Nephron progenitor cell (in vitro differentiated cells): Measurements from ENCODE around the gene CACNA2D3.

Source experiments
- DNase-seq: peaks from one replicate; pipeline ENCODE4 v3.0.0; 2021
- H3K27ac Mint-ChIP-seq: 2 replicates; pipeline ENCODE4 v1.8.0; 2021; ENCODE audit warnings: mild to moderate bottlenecking, moderate library complexity, mixed read lengths
- H3K27me3 Mint-ChIP-seq: 2 replicates; pipeline ENCODE4 v1.8.0; 2021; ENCODE audit warnings: mild to moderate bottlenecking, low read depth, mixed read lengths; ENCODE audit not compliant: poor library complexity
- H3K36me3 Mint-ChIP-seq: 2 replicates; pipeline ENCODE4 v1.8.0; 2021; ENCODE audit warnings: low read depth, mixed read lengths
- H3K4me1 Mint-ChIP-seq: 2 replicates; pipeline ENCODE4 v1.8.0; 2021; ENCODE audit warnings: mixed read lengths
- H3K4me3 Mint-ChIP-seq: 2 replicates; pipeline ENCODE4 v1.8.0; 2021; ENCODE audit warnings: mild to moderate bottlenecking, moderate library complexity, mixed read lengths
- H3K9me3 Mint-ChIP-seq: 2 replicates; pipeline ENCODE4 v1.8.0; 2021; ENCODE audit warnings: mild to moderate bottlenecking, moderate library complexity, mixed read lengths
- TF ChIP-seq, protein P1 (sequence below): fragments of 200-600 bp; sonication (generic); IDR thresholded peaks from 2 replicates; pipeline ENCODE4 v1.5.0; 2021; ENCODE audit warnings: antibody characterized with exemption

Gene CACNA2D3

DNA sequence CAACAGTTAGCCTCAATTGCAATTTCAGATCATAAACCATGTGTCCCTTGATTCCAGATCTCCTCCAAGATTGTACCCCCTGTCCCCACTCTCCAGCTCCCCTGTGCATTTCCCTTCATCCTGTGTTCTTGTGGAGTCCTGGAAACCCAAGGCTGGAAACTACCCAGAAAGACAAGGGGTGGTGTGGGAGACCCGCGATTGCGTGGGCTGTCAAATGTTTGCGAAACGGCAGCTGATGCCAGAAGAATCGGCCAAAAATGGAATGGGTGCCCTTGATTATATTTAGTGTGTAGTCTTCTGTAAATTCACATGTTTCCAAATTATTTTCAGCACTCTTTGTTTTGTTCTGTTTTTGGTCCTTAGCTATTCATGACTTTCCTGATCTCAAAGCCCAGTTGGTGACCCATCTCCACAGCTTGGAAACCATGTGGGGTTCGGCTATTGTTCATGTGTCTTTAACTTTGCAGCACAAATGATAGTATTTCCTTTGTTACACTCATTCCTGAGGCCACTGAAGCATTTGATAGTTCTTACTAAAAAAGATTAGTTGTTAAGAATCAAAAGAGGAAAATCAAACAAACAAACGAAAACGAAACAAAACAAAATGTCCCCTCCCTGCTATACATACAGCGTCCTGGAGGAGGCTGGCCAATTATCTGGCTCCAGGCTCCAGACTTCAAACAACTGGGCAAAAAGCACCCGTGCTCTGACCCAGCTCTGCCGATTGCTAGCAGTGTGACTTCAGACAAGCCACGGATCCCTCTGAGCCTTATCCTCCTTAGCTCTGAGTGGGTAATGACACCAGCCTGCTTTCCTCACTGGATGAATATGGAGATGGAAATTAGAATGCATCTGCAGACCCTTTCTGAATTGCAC is 120.9 kb downstream of the CACNA2D3 start:
- H3K36me3 Mint-ChIP-seq = peaks cover 14% of the 10 kb centered on the region
- TF ChIP-seq, protein P1, sequence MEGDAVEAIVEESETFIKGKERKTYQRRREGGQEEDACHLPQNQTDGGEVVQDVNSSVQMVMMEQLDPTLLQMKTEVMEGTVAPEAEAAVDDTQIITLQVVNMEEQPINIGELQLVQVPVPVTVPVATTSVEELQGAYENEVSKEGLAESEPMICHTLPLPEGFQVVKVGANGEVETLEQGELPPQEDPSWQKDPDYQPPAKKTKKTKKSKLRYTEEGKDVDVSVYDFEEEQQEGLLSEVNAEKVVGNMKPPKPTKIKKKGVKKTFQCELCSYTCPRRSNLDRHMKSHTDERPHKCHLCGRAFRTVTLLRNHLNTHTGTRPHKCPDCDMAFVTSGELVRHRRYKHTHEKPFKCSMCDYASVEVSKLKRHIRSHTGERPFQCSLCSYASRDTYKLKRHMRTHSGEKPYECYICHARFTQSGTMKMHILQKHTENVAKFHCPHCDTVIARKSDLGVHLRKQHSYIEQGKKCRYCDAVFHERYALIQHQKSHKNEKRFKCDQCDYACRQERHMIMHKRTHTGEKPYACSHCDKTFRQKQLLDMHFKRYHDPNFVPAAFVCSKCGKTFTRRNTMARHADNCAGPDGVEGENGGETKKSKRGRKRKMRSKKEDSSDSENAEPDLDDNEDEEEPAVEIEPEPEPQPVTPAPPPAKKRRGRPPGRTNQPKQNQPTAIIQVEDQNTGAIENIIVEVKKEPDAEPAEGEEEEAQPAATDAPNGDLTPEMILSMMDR = no peak
- peaks cover 29% of the 10 kb centered on the region for H3K9me3 Mint-ChIP-seq

DNA sequence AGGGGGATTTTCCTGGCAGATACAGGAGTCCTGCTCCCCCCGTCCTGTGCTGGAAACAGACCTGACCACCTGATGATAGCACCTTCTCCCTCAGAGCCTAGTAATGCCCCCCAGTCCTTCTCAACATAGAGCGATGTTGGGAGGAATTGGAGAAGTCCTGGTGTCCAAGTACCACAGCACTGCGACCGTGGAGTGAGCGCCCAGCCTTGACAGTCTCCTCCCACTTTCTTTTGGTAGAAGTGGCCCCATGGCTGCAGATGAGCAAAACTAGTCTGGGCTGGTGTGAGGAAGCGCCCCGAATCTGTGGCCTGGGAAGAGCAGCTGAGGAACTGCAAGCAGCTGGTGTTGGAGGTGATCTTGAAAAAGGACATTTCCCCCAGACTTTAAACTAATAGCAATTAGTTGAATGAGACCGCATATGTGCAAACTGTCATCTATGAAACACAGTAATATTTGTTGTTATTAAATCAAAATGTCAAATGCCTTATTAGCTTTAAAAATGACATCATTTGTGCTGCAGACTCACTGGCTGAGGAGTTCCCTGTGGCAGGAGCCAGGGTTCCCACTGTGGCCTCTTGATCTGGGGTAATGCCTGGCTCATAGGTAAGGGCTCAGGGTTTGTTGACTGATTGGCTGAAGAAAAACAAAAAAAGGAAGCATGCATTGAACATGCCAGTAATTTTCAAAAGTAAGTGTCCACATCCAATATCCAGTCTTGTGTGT is 121.8 kb downstream of the CACNA2D3 start:
- no peak overlapping the region for H3K4me3 Mint-ChIP-seq
- H3K9me3 Mint-ChIP-seq = peaks cover 29% of the 10 kb centered on the region
- peaks cover 8% of the 10 kb centered on the region for H3K4me1 Mint-ChIP-seq
- TF ChIP-seq, protein P1 = no peak
- peaks cover 14% of the 10 kb centered on the region for H3K36me3 Mint-ChIP-seq
- H3K27me3 Mint-ChIP-seq = peaks cover 13% of the 10 kb centered on the region
- H3K27ac Mint-ChIP-seq = no peak overlapping the region
- DNase-seq = no peak

More for the DNA sequence above, 120.9 kb downstream of the CACNA2D3 start:
- DNase-seq = no peak
- peaks cover 8% of the 10 kb centered on the region for H3K4me1 Mint-ChIP-seq
- H3K27me3 Mint-ChIP-seq = peaks cover 9% of the 10 kb centered on the region
- H3K27ac Mint-ChIP-seq = no peak overlapping the region
- H3K4me3 Mint-ChIP-seq = no peak overlapping the region

DNA sequence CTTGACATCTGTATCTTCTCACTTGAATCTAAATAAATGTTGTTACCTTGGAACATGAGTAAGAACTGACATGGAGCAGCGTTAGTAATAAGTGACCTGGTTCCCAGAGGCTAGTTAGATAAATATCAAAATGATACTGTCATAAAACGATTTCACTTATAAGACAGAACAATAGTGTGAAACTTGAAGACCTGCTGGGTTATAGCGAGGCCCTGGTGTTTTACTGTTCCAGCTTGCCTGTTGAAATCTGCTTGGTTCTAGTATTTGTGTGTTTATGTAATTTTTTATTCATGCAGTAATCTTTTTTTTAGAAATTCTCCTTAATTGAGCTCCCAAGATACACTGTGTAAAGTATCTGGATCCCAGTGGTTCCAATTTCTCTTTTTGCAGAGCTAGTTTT is 129.4 kb downstream of the CACNA2D3 start:
- H3K27me3 Mint-ChIP-seq = peaks cover 18% of the 10 kb centered on the region
- no peak for DNase-seq
- H3K4me1 Mint-ChIP-seq = peaks cover 33% of the 10 kb centered on the region
- H3K36me3 Mint-ChIP-seq = no peaks in the 10 kb centered on the region
- H3K27ac Mint-ChIP-seq = no peak overlapping the region
- H3K9me3 Mint-ChIP-seq = peaks cover 11% of the 10 kb centered on the region
- H3K4me3 Mint-ChIP-seq = no peak overlapping the region
- TF ChIP-seq, protein P1 = no peak

DNA sequence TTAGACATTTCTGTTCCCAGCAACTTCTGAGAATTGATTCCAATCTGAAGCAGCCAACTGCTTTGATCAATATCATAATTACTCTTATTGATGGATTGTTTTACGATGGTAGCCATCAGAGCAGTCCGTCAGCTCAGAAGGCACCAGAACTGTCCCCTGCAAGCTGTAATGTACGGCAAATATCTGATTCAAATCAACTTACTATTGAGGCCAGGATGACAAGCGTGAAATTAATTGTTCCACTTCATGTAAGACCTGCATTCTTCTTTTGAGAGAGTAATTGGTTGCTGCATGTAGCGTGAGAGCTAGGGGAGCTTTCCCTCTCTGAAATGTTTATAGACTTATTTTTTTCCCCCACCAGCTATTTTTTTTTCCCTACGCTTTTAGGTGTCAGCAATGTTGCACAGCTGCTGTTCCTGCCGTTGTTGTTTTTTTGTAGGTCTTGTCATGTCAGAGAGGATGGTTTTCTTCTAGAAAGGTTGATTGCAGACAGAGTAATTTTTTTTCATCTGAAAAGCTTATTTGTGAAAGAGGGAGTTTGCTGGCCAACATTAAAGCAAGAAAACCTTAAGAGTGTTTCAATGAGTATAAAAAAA is 134.9 kb downstream of the CACNA2D3 start:
- Mint-ChIP-seq H3K27ac (peak overlapping the region; percentile 53), H3K27me3 (peaks cover 8% of the 10 kb centered on the region), H3K9me3 (no peaks in the 10 kb centered on the region), H3K36me3 (peaks cover 4% of the 10 kb centered on the region), H3K4me3 (no peak overlapping the region), H3K4me1 (peaks cover 54% of the 10 kb centered on the region)
- DNase-seq = no peak
- TF ChIP-seq, protein P1 = no peak

DNA sequence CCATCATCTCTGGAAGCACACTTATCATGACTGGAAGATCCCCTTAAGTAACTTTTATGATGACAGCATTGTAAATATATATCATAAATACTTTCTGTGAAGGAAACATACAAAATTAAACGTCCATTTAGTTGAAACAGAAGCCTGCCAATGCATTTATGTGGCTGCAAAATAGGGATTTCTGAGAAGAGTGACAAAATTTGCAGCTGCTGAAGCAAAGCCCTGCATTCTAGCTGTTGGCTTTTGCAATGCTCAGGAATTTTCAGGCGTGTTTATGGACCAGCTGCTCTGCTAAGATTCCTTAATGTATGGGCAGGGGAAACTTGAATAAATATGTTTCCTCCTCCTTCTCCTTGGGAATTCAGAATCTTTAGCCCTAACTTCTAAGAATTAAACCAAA is 137.3 kb downstream of the CACNA2D3 start:
- Mint-ChIP-seq H3K4me1 (peaks cover 49% of the 10 kb centered on the region), H3K9me3 (no peaks in the 10 kb centered on the region), H3K27ac (no peak overlapping the region), H3K27me3 (peaks cover 3% of the 10 kb centered on the region), H3K36me3 (peaks cover 4% of the 10 kb centered on the region), H3K4me3 (no peak overlapping the region)
- TF ChIP-seq, protein P1 = no peak
- no peak for DNase-seq
